Stimulated activated naive CD8-positive, alpha-beta T cell treated with anti-CD3 and anti-CD28 coated beads, Interleukin-15, Interleukin-2, amounts not matched to agents 100 U/mL and 50 U/mL, for 24 hours (primary cell): Measurements from ENCODE around the gene NHSL1.
A peak's percentile ranks its signal among the peaks of the same experiment; 100 is the strongest.

Experiments used
- ATAC-seq: fragments of 150-1000 bp; cut with Tn5 transposase; one replicate; pipeline ENCODE4 v1.10.0; 2021
- DNase-seq: peaks from one replicate; pipeline ENCODE4 v3.0.0; 2021

NHSL1 gene

GRCh38 chr6:138499303-138500018 is at the start of gene NHSL1:
Gene NHSL1 (minus strand): TSS chr6:138499494. CDS start chr6:138499290, 204 bp downstream.
- no peak for ATAC-seq
- no peak for DNase-seq

DNA sequence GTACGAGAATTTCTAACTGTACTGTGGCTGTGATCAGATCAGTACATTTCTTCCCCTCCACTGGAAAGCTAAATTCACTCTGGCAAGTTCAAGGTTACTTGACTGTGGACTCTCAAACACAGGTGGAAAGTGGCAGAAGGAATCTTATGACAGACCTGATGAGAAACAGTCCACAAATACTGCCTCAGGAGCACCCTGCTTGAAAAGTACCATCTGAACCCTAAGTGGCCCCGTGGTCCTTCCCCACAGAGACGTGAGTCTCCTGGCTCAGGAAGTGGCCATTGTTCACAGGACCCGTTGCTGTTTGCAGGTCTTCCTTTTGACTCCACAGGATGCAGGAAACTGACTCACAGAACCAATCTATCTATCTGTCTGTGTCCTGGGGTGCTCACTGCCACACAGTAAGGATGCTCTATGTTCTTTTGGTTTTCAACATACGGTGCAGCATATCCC is 47.5 kb upstream of the NHSL1 start:
- DNase-seq (no peak), ATAC-seq (peak; percentile 61)

- ATAC-seq (no peak), DNase-seq (no peak)
These were observed 46.3 kb upstream of the NHSL1 start for GRCh38 chr6:138545621-138545980.

- ATAC-seq (no peak), DNase-seq (no peak)
These were observed 45.2 kb upstream of the NHSL1 start for GRCh38 chr6:138544501-138544900.

GRCh38 chr6:138543657-138544056 is 44.4 kb upstream of the NHSL1 start:
- DNase-seq (no peak), ATAC-seq (no peak)

DNA sequence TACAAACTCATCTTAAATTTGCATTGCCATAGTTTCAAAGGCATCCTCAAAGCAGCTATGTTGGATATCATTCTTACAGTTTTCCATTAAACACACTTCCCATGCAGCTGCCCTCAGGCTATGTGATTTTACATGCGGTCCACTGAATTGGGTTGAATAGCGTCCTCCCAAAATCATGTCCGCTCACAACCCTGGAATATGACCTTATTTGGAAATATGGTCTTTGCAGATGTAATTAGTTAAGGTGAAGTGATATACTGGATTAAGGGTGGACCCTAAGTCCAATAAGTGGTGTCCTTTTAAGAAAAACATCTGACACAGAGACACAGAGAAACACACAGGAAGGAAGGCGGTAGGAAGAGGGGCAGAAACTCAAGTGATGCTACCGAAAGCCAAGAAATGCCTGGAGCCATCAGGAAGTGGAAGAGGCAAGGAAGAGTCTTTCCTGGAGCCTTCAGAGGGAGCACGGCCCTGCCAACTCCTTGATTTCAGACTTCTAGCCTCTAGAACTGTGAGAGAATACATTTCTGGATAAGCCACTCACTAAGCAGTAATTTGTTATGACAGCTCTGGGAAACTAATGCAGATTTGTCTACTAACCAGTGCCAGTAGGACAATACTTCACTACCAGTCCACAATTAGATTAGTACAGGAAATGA is 42.7 kb upstream of the NHSL1 start:
- DNase-seq, result no peak
- no peak for ATAC-seq

GRCh38 chr6:138540468-138540867 is 41.2 kb upstream of the NHSL1 start:
- ATAC-seq (no peak), DNase-seq (no peak)

DNA sequence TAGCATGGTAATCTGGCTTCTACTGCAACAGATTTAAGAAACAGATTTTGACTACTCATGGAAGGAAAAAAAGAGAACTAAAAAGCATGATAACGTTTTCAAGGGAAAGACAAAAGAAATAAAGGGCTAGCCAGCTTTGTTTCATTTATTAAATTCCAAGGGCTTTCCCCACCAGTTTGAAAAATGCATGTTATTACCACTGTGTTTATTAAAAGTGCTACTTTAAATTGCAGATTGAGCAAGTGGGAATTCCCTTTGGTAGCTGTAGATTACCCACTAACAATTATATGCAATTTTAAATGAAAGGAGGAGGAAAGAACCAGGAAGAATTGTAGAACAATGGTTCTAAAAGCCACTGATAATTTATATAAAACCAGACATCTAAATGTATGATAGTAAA is 40.6 kb upstream of the NHSL1 start:
- DNase-seq (no peak), ATAC-seq (no peak)

DNA sequence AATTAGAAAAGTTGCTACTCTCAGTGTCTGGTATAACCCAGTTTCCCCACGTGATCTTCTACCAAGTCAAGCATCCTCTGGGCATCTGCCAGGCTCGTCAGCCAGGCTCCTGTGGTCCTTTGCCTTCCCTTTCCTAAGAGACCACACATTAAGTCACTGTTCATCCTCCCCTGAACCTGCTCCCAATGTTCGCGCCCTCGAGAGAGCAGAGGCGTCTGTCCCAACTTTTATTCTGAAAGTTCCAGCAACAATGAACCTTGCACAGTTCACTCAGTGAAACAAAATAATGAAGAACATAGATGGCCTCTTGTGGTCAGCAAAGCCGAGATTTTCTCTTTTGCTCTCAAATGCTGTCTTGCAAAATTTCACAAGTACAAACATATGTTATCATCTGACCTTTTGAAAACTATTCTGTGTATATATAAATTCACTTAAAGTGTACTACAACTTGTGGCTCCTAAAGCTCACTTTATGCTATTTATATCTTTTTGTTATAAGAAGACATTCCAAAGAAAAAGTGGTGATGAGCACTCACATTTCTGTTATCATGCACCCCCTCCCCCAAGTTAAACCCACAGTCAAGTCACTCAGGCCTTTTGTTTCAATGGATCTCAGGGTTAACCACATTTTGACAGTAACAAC is 39.2 kb upstream of the NHSL1 start:
- ATAC-seq (no peak), DNase-seq (no peak)

GRCh38 chr6:138537106-138537505 is 37.8 kb upstream of the NHSL1 start:
- DNase-seq, result no peak
- ATAC-seq, result no peak

GRCh38 chr6:138535728-138536455 is 36.6 kb upstream of the NHSL1 start:
- ATAC-seq (no peak), DNase-seq (no peak)

GRCh38 chr6:138533667-138534066 is 34.4 kb upstream of the NHSL1 start:
- ATAC-seq (no peak), DNase-seq (no peak)

GRCh38 chr6:138531387-138531786 is 32.1 kb upstream of the NHSL1 start:
- ATAC-seq, result no peak
- DNase-seq, result no peak

GRCh38 chr6:138529478-138529877 is 30.2 kb upstream of the NHSL1 start:
- DNase-seq (no peak), ATAC-seq (no peak)

DNA sequence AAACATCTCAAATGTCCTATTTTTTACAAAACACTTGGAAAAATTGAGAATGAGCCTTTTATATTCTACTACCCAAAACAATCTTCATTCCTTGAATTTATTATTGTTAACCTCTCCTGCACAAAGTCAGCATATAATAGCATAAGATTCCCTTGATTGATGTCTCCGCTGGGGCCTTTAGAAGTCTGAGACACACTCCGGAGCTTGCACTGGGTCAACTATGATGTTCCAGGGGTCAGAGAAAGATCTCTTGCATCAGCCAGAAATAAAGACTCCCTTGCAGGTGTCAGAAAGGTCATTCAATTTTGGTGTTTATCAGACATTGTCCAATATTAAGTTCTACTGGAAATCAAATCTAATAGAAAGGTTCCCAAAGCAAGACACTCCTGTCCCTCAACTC is 29.7 kb upstream of the NHSL1 start:
- no peak for DNase-seq
- no peak for ATAC-seq

DNA sequence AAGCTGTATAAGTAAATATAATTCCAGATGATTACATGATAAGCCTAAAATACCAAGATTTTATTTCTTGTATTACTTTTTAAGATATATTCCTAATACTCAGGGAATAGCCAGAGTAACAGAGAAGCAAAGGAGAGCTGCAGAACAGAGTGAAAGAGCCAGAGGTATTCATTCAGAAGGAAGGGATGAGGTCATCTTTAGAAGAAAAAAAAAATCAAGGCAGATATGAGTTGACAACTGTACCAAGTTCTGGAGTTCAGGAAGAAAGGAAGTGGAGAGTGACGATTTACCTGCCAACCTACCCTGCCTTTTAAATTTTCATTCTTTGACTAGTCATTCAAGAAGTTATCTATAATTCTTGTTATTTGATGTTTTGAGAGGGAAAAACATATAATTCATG is 28.8 kb upstream of the NHSL1 start:
- ATAC-seq, result no peak
- DNase-seq, result no peak

- no peak for ATAC-seq
- no peak for DNase-seq
These were observed 28.3 kb upstream of the NHSL1 start for GRCh38 chr6:138527411-138528088.

GRCh38 chr6:138526822-138527235 is 27.5 kb upstream of the NHSL1 start:
- ATAC-seq (no peak), DNase-seq (no peak)

- no peak for DNase-seq
- ATAC-seq, result no peak
These were observed 26.1 kb upstream of the NHSL1 start for GRCh38 chr6:138525355-138525754.

DNA sequence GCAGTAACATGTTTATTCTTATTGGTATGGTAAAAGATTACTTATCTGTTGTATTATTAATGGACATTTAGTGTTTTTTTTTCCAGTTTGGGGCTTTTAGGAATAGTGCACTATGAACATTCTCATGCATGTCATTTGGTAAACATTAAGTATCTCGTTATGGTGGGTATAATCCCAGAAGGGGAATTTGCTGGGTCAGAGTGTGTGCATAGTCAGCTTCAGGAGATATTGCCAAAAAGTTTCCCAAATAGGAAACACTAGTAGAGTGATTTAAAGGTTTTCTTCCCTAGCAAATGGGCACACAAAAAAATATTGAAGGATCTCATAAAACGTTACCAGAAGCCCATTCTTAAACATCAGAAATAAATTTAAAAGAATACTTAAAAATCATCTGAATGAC is 25.2 kb upstream of the NHSL1 start:
- DNase-seq (no peak), ATAC-seq (no peak)

DNA sequence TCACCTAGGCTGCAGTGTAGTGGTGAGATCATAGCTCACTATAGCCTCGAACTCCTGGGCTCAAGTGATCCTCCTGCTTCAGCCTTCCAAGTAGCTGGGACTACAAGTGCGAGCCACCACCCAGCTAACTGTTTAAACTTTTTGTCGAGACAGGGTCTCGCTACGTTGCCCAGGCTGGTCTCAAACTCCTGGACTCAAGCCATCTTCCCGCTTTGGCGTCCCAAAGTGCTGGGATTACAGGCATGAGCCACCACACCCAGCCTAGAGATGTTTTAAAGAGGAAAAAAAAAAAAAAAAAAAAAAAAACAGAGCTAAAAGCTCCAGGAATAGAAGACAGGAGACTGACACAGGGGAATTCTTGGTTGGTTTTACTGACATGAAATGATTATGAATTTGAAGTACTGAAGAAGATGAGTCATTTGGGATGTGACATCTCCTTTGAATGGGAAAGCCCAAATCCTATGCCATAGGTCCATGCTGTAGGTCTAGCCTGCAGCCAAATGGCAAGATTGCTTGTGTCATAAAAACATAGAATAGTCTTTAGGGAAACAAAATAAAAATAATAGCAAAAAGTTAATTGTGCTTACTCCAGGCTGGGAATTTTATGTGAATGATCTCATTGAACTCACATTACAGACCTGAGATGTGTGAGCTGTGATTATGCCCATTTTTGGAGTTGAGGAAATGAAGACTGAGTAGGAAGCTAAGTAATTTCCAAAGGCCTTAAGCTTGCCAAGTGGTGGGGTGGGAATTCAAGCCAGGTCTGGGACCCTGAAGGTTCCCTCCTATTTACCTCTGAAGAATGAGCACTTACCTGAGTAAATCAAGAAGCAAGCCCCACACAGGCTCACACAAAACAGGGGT is 24.3 kb upstream of the NHSL1 start:
- DNase-seq, result no peak
- no peak for ATAC-seq
